Esophagus squamous epithelium (tissue), 4 donors: Measurements from ENCODE around the gene TBCK.

Experiments
- POLR2A ChIP-seq, 4 donors: fragments of 450-650 bp; IDR thresholded peaks; one replicate each; pipeline ENCODE4 v1.6.1; 2017; ENCODE audit warnings: antibody characterized with exemption in 4 of 4, mild to moderate bottlenecking in 4 of 4, moderate library complexity in 3 of 4
- TF ChIP-seq, protein P1 (sequence below), 6 experiments: fragments of 450-650 bp in 4 of 6; fragments of 200-600 bp in 2 of 6; sonication (generic) in 2 of 6; IDR thresholded peaks; one replicate each; pipeline ENCODE4 v1.5.1; 2016 to 2019; ENCODE audit warnings: antibody characterized with exemption in 6 of 6, mild to moderate bottlenecking in 4 of 6, moderate library complexity in 4 of 6

GRCh38 chr4:106303548-106304281, 12.3 kb downstream of the TBCK start:
- TF ChIP-seq POLR2A (IDR thresholded peaks at IDR 0.05): no peak
- TF ChIP-seq, protein P1, sequence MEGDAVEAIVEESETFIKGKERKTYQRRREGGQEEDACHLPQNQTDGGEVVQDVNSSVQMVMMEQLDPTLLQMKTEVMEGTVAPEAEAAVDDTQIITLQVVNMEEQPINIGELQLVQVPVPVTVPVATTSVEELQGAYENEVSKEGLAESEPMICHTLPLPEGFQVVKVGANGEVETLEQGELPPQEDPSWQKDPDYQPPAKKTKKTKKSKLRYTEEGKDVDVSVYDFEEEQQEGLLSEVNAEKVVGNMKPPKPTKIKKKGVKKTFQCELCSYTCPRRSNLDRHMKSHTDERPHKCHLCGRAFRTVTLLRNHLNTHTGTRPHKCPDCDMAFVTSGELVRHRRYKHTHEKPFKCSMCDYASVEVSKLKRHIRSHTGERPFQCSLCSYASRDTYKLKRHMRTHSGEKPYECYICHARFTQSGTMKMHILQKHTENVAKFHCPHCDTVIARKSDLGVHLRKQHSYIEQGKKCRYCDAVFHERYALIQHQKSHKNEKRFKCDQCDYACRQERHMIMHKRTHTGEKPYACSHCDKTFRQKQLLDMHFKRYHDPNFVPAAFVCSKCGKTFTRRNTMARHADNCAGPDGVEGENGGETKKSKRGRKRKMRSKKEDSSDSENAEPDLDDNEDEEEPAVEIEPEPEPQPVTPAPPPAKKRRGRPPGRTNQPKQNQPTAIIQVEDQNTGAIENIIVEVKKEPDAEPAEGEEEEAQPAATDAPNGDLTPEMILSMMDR (IDR thresholded peaks at IDR 0.05): no peak
